GM23248 (cell line): Measurements from ENCODE around the gene WEE2. TPM values are rescaled to one million over a fixed set of nuclear protein-coding genes. Genes with fewer than 3 reads are reported as not detected.
"Not testable (repeated sequence)": the region's sequence is repeated elsewhere in the genome, so short reads cannot be mapped to it uniquely, and the experiment has no call there.

Experiments used
- DNase-seq: peaks from one replicate; pipeline ENCODE4 v3.0.0-alpha.2; 2015
- H2AFZ ChIP-seq: fragments of 200-600 bp; sonication (generic); 2 replicates; pipeline ENCODE4 v1.6.1; 2016; ENCODE audit warnings: antibody characterized with exemption
- H3F3A ChIP-seq: fragments of 200-600 bp; sonication (generic); 2 replicates; pipeline ENCODE4 v1.6.1; 2016; ENCODE audit warnings: mild to moderate bottlenecking, antibody characterized with exemption, mixed run types; ENCODE audit not compliant: insufficient read depth
- H3K27ac ChIP-seq: fragments of 200-600 bp; sonication (generic); 2 replicates; pipeline ENCODE4 v1.5.1; 2016; ENCODE audit warnings: mild to moderate bottlenecking
- H3K27me3 ChIP-seq: fragments of 200-600 bp; sonication (generic); replicated peaks from 2 replicates; pipeline ENCODE4 v1.6.1; 2016; ENCODE audit warnings: mild to moderate bottlenecking; ENCODE audit not compliant: insufficient read depth
- H3K36me3 ChIP-seq: fragments of 200-600 bp; sonication (generic); 2 replicates; pipeline ENCODE4 v1.6.1; 2016; ENCODE audit warnings: low read depth, mild to moderate bottlenecking
- H3K4me1 ChIP-seq: fragments of 200-600 bp; sonication (generic); 2 replicates; pipeline ENCODE4 v1.6.1; 2016; ENCODE audit warnings: mild to moderate bottlenecking; ENCODE audit not compliant: insufficient read depth
- H3K4me2 ChIP-seq: fragments of 200-600 bp; sonication (generic); one replicate; pipeline ENCODE4 v1.6.1; 2016; ENCODE audit warnings: mild to moderate bottlenecking; ENCODE audit not compliant: unreplicated experiment
- H3K4me3 ChIP-seq: fragments of 200-600 bp; sonication (generic); 2 replicates; pipeline ENCODE4 v1.5.1; 2016; ENCODE audit warnings: mild to moderate bottlenecking
- H3K79me2 ChIP-seq: fragments of 200-600 bp; sonication (generic); 2 replicates; pipeline ENCODE4 v1.6.1; 2016; ENCODE audit warnings: mild to moderate bottlenecking; ENCODE audit not compliant: insufficient read depth
- H3K9ac ChIP-seq: fragments of 200-600 bp; sonication (generic); 2 replicates; pipeline ENCODE4 v1.6.1; 2016; ENCODE audit warnings: mild to moderate bottlenecking
- H3K9me2 ChIP-seq: fragments of 200-600 bp; sonication (generic); 2 replicates; pipeline ENCODE4 v1.6.1; 2016; ENCODE audit warnings: mixed run types, mild to moderate bottlenecking, moderate library complexity; ENCODE audit not compliant: insufficient read depth
- H3K9me3 ChIP-seq: fragments of 200-600 bp; sonication (generic); one replicate; pipeline ENCODE4 v1.6.1; 2017; ENCODE audit warnings: low read depth
- H4K20me1 ChIP-seq: fragments of 200-600 bp; sonication (generic); 2 replicates; pipeline ENCODE4 v1.6.0; 2016; ENCODE audit not compliant: insufficient read depth
- EZH2 ChIP-seq: fragments of 200-600 bp; sonication (generic); IDR thresholded peaks from 2 replicates; pipeline ENCODE4 v1.6.1; 2018; ENCODE audit warnings: antibody characterized with exemption, mild to moderate bottlenecking; ENCODE audit not compliant: insufficient read depth, poor library complexity, severe bottlenecking
- EZH2phosphoT487 ChIP-seq: fragments of 200-600 bp; sonication (generic); IDR thresholded peaks from 2 replicates; pipeline ENCODE4 v1.6.1; 2018; ENCODE audit warnings: antibody characterized with exemption, moderate library complexity, mild to moderate bottlenecking, low read depth; ENCODE audit not compliant: insufficient read depth
- WGBS, 2 experiments: methylation state at CpG; one replicate each; pipeline ENCODE4 v1.1.6; 2015 to 2017; ENCODE audit warnings: low lambda C conversion rate in 2 of 2, low coverage in 1 of 2; ENCODE audit errors: missing lambda C conversion rate in 2 of 2; 5-methylcytosine and 5-hydroxymethylcytosine counted together
- in situ Hi-C: fragments of 300-500 bp; cut with MboI; formaldehyde crosslinking; loops from 2 replicates; pipeline ENCODE4 v1.15.0; 2020
- polyA plus RNA-seq: library from polyadenylated mRNA; unstranded; fragments of >200 nt; fragmentation: Nextera tagmentation; extraction: Ambion mirVana; gene quantifications from 2 replicates; pipeline ENCODE4 v1.2.1, GENCODE V29; 2016
- total RNA-seq: library from RNA; depleted of rRNA; stranded (reverse); fragments of >200 nt; shearing (Covaris generic); gene quantifications from 2 replicates; pipeline ENCODE4 v1.2.3, GENCODE V29; 2014

The WEE2 gene
- total and polyA plus RNA-seq, 2 experiments from 2014 or later: not detected

DNA sequence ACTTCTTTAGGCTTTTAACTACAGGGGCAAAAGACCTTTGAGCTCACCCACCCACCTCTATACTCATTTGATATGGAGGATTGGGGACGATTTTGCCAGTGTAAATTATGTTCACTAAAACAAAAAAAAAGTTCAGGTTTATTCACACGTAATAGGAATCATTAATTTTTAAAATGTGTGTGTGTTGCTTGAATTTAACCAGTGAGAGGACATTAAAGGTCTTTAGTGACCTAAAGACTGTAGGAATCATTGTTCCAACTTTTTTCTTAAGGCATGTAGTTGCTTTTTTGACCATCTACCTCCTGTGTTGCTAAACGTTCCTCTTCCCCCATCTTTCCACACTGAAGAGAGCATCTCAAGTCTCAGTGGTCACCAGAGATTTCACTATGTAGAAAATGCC is 31.1 kb downstream of the WEE2 start:
- 54 to 56% methylated on average over 3 of the region's 3 CpGs for WGBS, 2 experiments
- no peak overlapping the region for H2AFZ ChIP-seq
- H3K4me3 ChIP-seq: peak overlapping the region; percentile 94
- peaks cover 14% of the 10 kb centered on the region for H3K4me1 ChIP-seq
- no peaks in the 10 kb centered on the region for H3K9me2 ChIP-seq
- no peak for TF ChIP-seq EZH2
- TF ChIP-seq EZH2phosphoT487: no peak
- no peaks in the 10 kb centered on the region for H3K27me3 ChIP-seq
- no peaks in the 10 kb centered on the region for H4K20me1 ChIP-seq
- H3K79me2 ChIP-seq: peaks cover 58% of the 10 kb centered on the region
- DNase-seq: no peak
- peak overlapping the region; percentile 93 for H3K9ac ChIP-seq
- in situ Hi-C loops: no loop called here
- H3K36me3 ChIP-seq: peaks cover 32% of the 10 kb centered on the region
- no peak overlapping the region for H3K27ac ChIP-seq
- peak overlapping the region; percentile 88 for H3K4me2 ChIP-seq
- H3F3A ChIP-seq: peaks cover 3% of the 10 kb centered on the region; the same call in 1 of the 2 replicates
- H3K9me3 ChIP-seq: no peaks in the 10 kb centered on the region

DNA sequence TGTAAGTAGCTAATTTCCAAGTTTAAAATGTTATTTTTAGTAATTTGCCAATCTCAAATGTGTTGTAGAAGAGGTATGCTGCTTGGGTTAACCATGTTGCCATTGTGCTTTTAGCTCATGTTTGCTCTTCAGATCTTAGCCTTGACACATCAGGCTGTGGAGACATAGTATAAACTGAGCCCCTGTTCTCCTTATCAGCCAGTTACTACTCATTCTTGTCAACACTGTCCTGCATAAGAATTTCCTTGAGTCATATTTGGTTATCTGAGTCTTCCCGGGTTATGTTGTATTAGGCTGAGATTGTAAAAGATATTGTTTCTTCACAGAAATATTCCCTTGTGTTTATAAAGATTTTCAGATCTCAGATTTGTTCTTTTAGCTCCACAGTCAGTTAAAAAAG is 34.1 kb downstream of the WEE2 start:
- Histone ChIP-seq H3K36me3 (peaks cover 61% of the 10 kb centered on the region), H3K27ac (no peak overlapping the region), H3K9me2 (no peaks in the 10 kb centered on the region), H3K79me2 (peaks cover 67% of the 10 kb centered on the region), H2AFZ (no peak overlapping the region), H3K27me3 (no peaks in the 10 kb centered on the region), H3K9me3 (no peaks in the 10 kb centered on the region), H4K20me1 (no peaks in the 10 kb centered on the region), H3K9ac (no peak overlapping the region), H3K4me2 (no peak overlapping the region), H3K4me3 (no peak overlapping the region), H3K4me1 (peaks cover 11% of the 10 kb centered on the region), H3F3A (peaks cover 3% of the 10 kb centered on the region; the same call in 1 of the 2 replicates)
- in situ Hi-C loops: no loop called here
- 93 to 94% methylated on average over 1 of the region's 1 CpG for WGBS, 2 experiments
- TF ChIP-seq EZH2phosphoT487 (no peak), EZH2 (no peak)
- DNase-seq: no peak

DNA sequence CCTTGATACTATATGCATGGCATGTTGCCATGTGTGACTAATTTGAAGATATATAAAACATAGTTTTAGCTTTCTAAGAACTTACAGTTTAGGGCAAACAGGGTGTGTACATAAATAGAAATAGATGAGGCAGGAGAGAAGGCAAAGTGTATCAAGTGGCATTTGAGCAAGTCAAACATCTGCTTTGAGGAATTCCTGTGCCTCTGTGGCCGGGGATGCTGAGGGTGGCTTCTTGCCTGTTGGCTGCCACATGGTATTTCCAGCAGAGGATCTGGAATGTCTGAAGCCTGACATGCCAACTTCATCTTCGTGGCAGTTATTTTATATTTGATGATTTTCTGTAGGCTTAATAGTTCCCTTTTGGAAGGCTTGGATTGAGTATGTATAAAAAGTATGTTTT is 36.0 kb downstream of the WEE2 start:
- Histone ChIP-seq H3K27me3 (no peaks in the 10 kb centered on the region), H3K9me2 (no peaks in the 10 kb centered on the region), H3K4me1 (peaks cover 6% of the 10 kb centered on the region; the same call in 1 of the 2 replicates), H3K9me3 (no peaks in the 10 kb centered on the region), H3K4me3 (no peak overlapping the region), H3K4me2 (no peak overlapping the region), H3K27ac (no peak overlapping the region), H3K79me2 (peaks cover 57% of the 10 kb centered on the region), H3K36me3 (peaks cover 73% of the 10 kb centered on the region), H2AFZ (no peak overlapping the region), H3K9ac (no peak overlapping the region), H4K20me1 (no peaks in the 10 kb centered on the region), H3F3A (no peaks in the 10 kb centered on the region)
- DNase-seq: peak; percentile 6
- WGBS, 2 experiments: 3 to 6% methylated on average over 2 of the region's 2 CpGs
- TF ChIP-seq EZH2: no peak
- no peak for TF ChIP-seq EZH2phosphoT487
- in situ Hi-C loops: no loop called here

DNA sequence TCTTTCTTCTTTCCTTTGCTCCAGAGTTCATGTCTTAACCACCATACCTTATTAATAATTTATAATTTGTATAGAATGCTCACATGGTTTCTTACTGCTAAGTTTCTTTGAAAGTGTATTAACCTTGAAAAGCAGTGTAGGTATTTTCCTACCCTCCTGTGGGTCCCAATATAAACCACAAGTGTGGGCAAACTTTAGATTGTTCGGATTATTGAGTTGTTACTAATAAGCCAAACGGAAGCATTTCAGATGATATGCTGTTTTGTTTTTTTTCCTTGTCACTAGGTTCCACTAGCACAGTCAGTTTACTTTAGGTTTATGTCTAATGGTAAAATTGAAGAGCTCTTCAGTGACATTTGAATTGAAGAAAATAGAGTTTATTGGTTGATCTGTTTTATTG is 40.2 kb downstream of the WEE2 start:
- H3K36me3 ChIP-seq: peaks cover 88% of the 10 kb centered on the region
- peaks cover 3% of the 10 kb centered on the region for H3K9me3 ChIP-seq
- H3K4me1 ChIP-seq: no peaks in the 10 kb centered on the region
- no peak for TF ChIP-seq EZH2
- TF ChIP-seq EZH2phosphoT487: no peak
- no peak overlapping the region for H3K4me2 ChIP-seq
- no peak overlapping the region for H3K4me3 ChIP-seq
- in situ Hi-C loops: no loop called here
- H3K27me3 ChIP-seq: no peaks in the 10 kb centered on the region
- no peak overlapping the region for H2AFZ ChIP-seq
- DNase-seq: no peak
- WGBS, 2 experiments: 95 to 99% methylated on average over 2 of the region's 2 CpGs
- peaks cover 16% of the 10 kb centered on the region for H3K79me2 ChIP-seq
- peaks cover 5% of the 10 kb centered on the region; the same call in 1 of the 2 replicates for H3F3A ChIP-seq
- H4K20me1 ChIP-seq: no peaks in the 10 kb centered on the region
- no peak overlapping the region for H3K27ac ChIP-seq
- no peak overlapping the region for H3K9ac ChIP-seq
- no peaks in the 10 kb centered on the region for H3K9me2 ChIP-seq

DNA sequence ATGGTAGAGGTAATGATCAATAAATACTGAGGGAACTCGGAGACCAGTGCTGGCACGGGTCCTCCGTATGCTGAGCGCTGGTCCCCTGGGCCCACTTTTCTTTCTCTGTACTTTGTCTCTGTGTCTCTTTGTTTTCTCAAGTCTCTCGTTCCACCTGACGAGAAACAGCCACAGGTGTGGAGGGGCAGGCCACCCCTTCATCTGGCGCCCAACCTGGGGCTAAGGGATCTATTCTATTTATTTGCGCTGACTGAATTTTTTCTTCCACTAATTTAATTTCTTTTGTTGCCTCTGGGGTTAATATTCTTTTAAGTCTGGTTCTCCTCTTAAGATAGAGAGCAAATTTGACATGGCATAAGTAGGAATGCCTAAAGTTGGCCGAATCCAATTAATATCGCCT is 43.8 kb downstream of the WEE2 start:
- H3K9me3 ChIP-seq, H3F3A ChIP-seq, H3K9ac ChIP-seq, H3K4me1 ChIP-seq, H3K79me2 ChIP-seq, H3K9me2 ChIP-seq, H3K27me3 ChIP-seq, H4K20me1 ChIP-seq, in situ Hi-C loops, H3K4me3 ChIP-seq, H3K4me2 ChIP-seq, H3K27ac ChIP-seq, H2AFZ ChIP-seq: not testable (repeated sequence)
- DNase-seq: peak; percentile 15
- 96 to 98% methylated on average over 10 of the region's 10 CpGs for WGBS, 2 experiments
- H3K36me3 ChIP-seq: peaks cover 64% of the 10 kb centered on the region
